ENCODE data around the gene HPCAL1. TPM values are rescaled to one million over a fixed set of nuclear protein-coding genes. Genes with fewer than 3 reads are reported as not detected.

HPCAL1 gene
- total RNA-seq, 2 donors from 2014 or later: 41.0 to 66.3 TPM

DNA sequence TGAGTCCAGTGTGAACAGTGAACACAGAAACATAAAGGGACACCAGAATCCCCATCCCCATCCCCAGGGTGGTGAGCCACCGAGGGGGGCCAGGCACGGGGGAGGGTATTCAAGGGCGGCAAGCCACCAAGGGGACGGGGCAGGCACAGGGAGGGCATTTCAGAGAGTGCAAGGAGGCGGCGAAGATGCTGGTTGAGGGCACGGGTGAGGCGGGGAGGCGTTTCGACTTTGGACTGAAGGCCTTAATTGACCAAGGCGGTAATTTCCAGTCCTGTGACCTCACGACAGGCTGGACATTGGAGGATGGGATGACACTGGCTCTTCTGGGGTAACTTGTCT is 75.0 kb downstream of the HPCAL1 start:
- H3K9me3 ChIP-seq: no peaks in the 10 kb centered on the region
- no peaks in the 10 kb centered on the region for H3K36me3 ChIP-seq (replicated peaks in 1 of 2; ENCODE audit: insufficient read depth in 1 of 2, low read depth in 2 of 2)
- H3K27me3 ChIP-seq: no peaks in the 10 kb centered on the region
- WGBS, 2 donors: 80 to 81% methylated on average over 12 of the region's 12 CpGs
- peaks cover 41% of the 10 kb centered on the region for H3K4me1 ChIP-seq
- TF ChIP-seq CTCF (IDR thresholded peaks at IDR 0.05) (no peak), POLR2A (IDR thresholded peaks at IDR 0.05) (no peak)
- ATAC-seq (no peak), DNase-seq (no peak)
- no peak overlapping the region for H3K4me3 ChIP-seq
- intact Hi-C loops (cut with DNase I): no loop called here
- H3K27ac ChIP-seq: peak overlapping the region in 1 of 4 donors; percentile 20

DNA sequence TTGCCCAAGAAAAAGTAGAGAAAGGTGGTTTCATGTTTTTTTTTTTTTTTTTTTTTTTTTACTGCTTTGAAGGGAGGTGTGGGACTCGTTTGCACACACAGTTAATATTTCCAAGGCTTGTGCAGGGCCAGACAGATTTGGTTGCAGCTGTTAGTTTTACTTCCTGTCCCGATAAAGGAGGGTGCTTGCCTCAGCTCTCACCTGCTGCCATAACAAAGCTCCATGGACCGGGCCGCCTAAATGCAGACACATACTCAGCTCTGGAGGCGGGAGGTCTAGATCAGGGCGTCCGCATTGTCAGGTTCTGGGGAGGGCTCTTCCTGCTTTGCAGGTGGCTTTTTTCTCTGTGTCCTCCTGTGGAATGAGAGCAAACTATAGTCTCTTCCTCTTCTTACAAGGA is 75.5 kb downstream of the HPCAL1 start:
- 27 to 43% methylated on average over 7 of the region's 7 CpGs for WGBS, 2 donors
- H3K4me3 ChIP-seq: no peak overlapping the region
- intact Hi-C loops (cut with DNase I): no loop called here
- ATAC-seq (peak; percentile 57), DNase-seq (peak in 2 of 4 donors; percentile 35 to 63)
- H3K36me3 ChIP-seq (replicated peaks in 1 of 2; ENCODE audit: insufficient read depth in 1 of 2, low read depth in 2 of 2): no peaks in the 10 kb centered on the region
- peak overlapping the region in 1 of 4 donors; percentile 37 for H3K27ac ChIP-seq
- TF ChIP-seq CTCF (IDR thresholded peaks at IDR 0.05): no peak
- TF ChIP-seq POLR2A (IDR thresholded peaks at IDR 0.05): no peak
- H3K27me3 ChIP-seq: no peaks in the 10 kb centered on the region
- no peaks in the 10 kb centered on the region for H3K9me3 ChIP-seq
- H3K4me1 ChIP-seq: peaks cover 37% of the 10 kb centered on the region

GRCh38 chr2:10380048-10380926 is 77.6 kb downstream of the HPCAL1 start:
- WGBS, 2 donors: 63 to 80% methylated on average over 9 of the region's 9 CpGs
- TF ChIP-seq POLR2A (IDR thresholded peaks at IDR 0.05): no peak
- no peak for TF ChIP-seq CTCF (IDR thresholded peaks at IDR 0.05)
- no peak overlapping the region for H3K27ac ChIP-seq
- H3K36me3 ChIP-seq (replicated peaks in 1 of 2; ENCODE audit: insufficient read depth in 1 of 2, low read depth in 2 of 2): no peaks in the 10 kb centered on the region
- no peak for ATAC-seq
- H3K9me3 ChIP-seq: no peaks in the 10 kb centered on the region
- intact Hi-C loops (cut with DNase I): no loop called here
- H3K4me1 ChIP-seq: peaks cover 36% of the 10 kb centered on the region
- H3K27me3 ChIP-seq: no peaks in the 10 kb centered on the region
- no peak overlapping the region for H3K4me3 ChIP-seq
- DNase-seq: no peak

GRCh38 chr2:10381997-10382353 is 79.3 kb downstream of the HPCAL1 start:
- 74 to 80% methylated on average over 3 of the region's 3 CpGs for WGBS, 2 donors
- Histone ChIP-seq H3K27me3 (no peaks in the 10 kb centered on the region), H3K4me1 (peaks cover 36% of the 10 kb centered on the region), H3K4me3 (no peak overlapping the region), H3K27ac (no peak overlapping the region), H3K36me3 (replicated peaks in 1 of 2; ENCODE audit: insufficient read depth in 1 of 2, low read depth in 2 of 2) (no peaks in the 10 kb centered on the region), H3K9me3 (no peaks in the 10 kb centered on the region)
- no peak for DNase-seq
- TF ChIP-seq CTCF (IDR thresholded peaks at IDR 0.05): no peak
- TF ChIP-seq POLR2A (IDR thresholded peaks at IDR 0.05): no peak
- intact Hi-C loops (cut with DNase I): no loop called here
- ATAC-seq: no peak

Data from body of pancreas (tissue), 4 donors.